CD4-positive, alpha-beta T cell (primary cell): ENCODE data around the gene PHF13. TPM values are rescaled to one million over a fixed set of nuclear protein-coding genes. Genes with fewer than 3 reads are reported as not detected.

ENCODE experiments used
- ATAC-seq: fragments of 200-7000 bp; cut with Tn5 transposase; one replicate; pipeline ENCODE4 v1.10.0; 2022; ENCODE audit warnings: mild to moderate bottlenecking; ENCODE audit not compliant: poor library complexity
- CTCF ChIA-PET: fragments of 350-600 bp; sonication (Branson Sonifier 250); formaldehyde crosslinking; loops from one replicate; lab custom pipeline; 2021; ENCODE audit warnings: antibody characterized with exemption, inconsistent platforms; lab: Charles Lee
- POLR2A ChIA-PET: fragments of 350-600 bp; sonication (Branson Sonifier 250); formaldehyde crosslinking; loops from one replicate; lab custom pipeline; 2021; ENCODE audit warnings: antibody characterized with exemption, inconsistent platforms; lab: Charles Lee
- DNase-seq, 14 experiments: peaks; one replicate each; pipeline ENCODE4 v3.0.0-alpha.2; 2013 to 2020; ENCODE audit warnings: mixed read lengths in 2 of 14
- H3K27ac ChIP-seq, 2 donors: one replicate each; pipeline versions ENCODE4 v1.5.1 to v1.7.0; 2013; ENCODE audit warnings: low read length in 2 of 2, low read depth in 1 of 2, mild to moderate bottlenecking in 1 of 2
- H3K27me3 ChIP-seq, 2 experiments: 1 replicate in 1 of 2; 2 replicates in 1 of 2; pipeline versions ENCODE4 v1.6.1 to v1.7.0; 2013; ENCODE audit warnings: low read length in 2 of 2, control low read depth in 1 of 2, mild to moderate bottlenecking in 1 of 2, moderate library complexity in 1 of 2; ENCODE audit not compliant: insufficient read depth in 2 of 2, control insufficient read depth in 1 of 2
- H3K36me3 ChIP-seq: one replicate; pipeline ENCODE4 v1.6.1; 2013; ENCODE audit warnings: low read length, control low read depth; ENCODE audit not compliant: insufficient read depth
- H3K4me1 ChIP-seq: one replicate; pipeline ENCODE4 v1.6.1; 2013; ENCODE audit warnings: low read length, control low read depth; ENCODE audit not compliant: insufficient read depth
- H3K4me3 ChIP-seq: one replicate; pipeline ENCODE4 v1.5.1; 2013; ENCODE audit warnings: mild to moderate bottlenecking, low read length, moderate library complexity
- H3K9me3 ChIP-seq, 2 experiments: 1 replicate in 1 of 2; 2 replicates in 1 of 2; pipeline versions ENCODE4 v1.6.1 to v1.7.0; 2013; ENCODE audit warnings: low read length in 2 of 2, mild to moderate bottlenecking in 2 of 2, control low read depth in 1 of 2, moderate library complexity in 1 of 2; ENCODE audit not compliant: control insufficient read depth in 1 of 2, insufficient read depth in 1 of 2
- H3K27ac Mint-ChIP-seq: one replicate; pipeline ENCODE4 v1.8.0; 2020; ENCODE audit warnings: mixed read lengths
- H3K27me3 Mint-ChIP-seq: one replicate; pipeline ENCODE4 v1.8.0; 2021; ENCODE audit warnings: mixed read lengths
- H3K36me3 Mint-ChIP-seq: one replicate; pipeline ENCODE4 v1.8.0; 2021; ENCODE audit warnings: low read depth, mixed read lengths
- H3K4me1 Mint-ChIP-seq: one replicate; pipeline ENCODE4 v1.8.0; 2021; ENCODE audit warnings: low read depth, mixed read lengths
- H3K4me3 Mint-ChIP-seq: one replicate; pipeline ENCODE4 v1.8.0; 2020; ENCODE audit warnings: mild to moderate bottlenecking, mixed read lengths
- H3K9me3 Mint-ChIP-seq: one replicate; pipeline ENCODE4 v1.8.0; 2020; ENCODE audit warnings: mixed read lengths
- intact Hi-C, 2 experiments: fragments of 100-400 bp; cut with DNase I in 1 of 2; cut with micrococcal nuclease in 1 of 2; formaldehyde crosslinking; loops; one replicate each; pipeline versions ENCODE4 v1.15.1 to v1.9.0; 2023 to 2025; cut with DNase I, micrococcal nuclease
- total RNA-seq, 174 experiments: library from RNA in 2 of 174; stranded (reverse) in 2 of 174; gene quantifications; one replicate each; pipeline ENCODE4 v1.2.3 and lab custom pipeline; 2021 to 2026
- TF ChIP-seq, protein P1 (sequence below): fragments of 200-600 bp; IDR thresholded peaks from one replicate; pipeline ENCODE4 v1.8.0; 2022; ENCODE audit warnings: antibody characterized with exemption, mild to moderate bottlenecking

Gene PHF13
- total RNA-seq, 2 experiments from 2014 or later: 4.0 to 4.9 TPM

GRCh38 chr1:6580593-6581409 is 32.7 kb upstream of the PHF13 start:
- Histone ChIP-seq H3K9me3 (no peaks in the 10 kb centered on the region), H3K27me3 (no peaks in the 10 kb centered on the region), H3K4me1 (peaks cover 45% of the 10 kb centered on the region), H3K27ac (peak overlapping the region; percentile 79 to 82), H3K36me3 (peaks cover 7% of the 10 kb centered on the region), H3K4me3 (peak overlapping the region; percentile 87)
- peaks cover 41% of the 10 kb centered on the region for H3K4me1 Mint-ChIP-seq
- H3K9me3 Mint-ChIP-seq: no peaks in the 10 kb centered on the region
- no peaks in the 10 kb centered on the region for H3K27me3 Mint-ChIP-seq
- peaks cover 16% of the 10 kb centered on the region for H3K36me3 Mint-ChIP-seq
- intact Hi-C loops: loop anchor here in 1 of 2 experiments (1.0 kb wide), 1 partner anchor 20 kb away; no protein-coding TSS in a partner anchor
- POLR2A ChIA-PET: interaction anchor here (0.7 to 7.2 kb wide), 6 partner anchors 9 to 381 kb away, joined by 3 to 139 read pairs (median 5); partner anchors contain the start of genes KLHL21 and RPL22
- peak overlapping the region; percentile 93 for H3K27ac Mint-ChIP-seq
- ATAC-seq (no peak), DNase-seq (peak in 1 of 14 experiments; percentile 26)
- H3K4me3 Mint-ChIP-seq: peak overlapping the region; percentile 98
- CTCF ChIA-PET: interaction anchor here (1.0 to 1.5 kb wide), 2 partner anchors 27 to 53 kb away, joined by 3 to 7 read pairs; partner anchors contain the start of genes NOL9 and TAS1R1
- TF ChIP-seq, protein P1, sequence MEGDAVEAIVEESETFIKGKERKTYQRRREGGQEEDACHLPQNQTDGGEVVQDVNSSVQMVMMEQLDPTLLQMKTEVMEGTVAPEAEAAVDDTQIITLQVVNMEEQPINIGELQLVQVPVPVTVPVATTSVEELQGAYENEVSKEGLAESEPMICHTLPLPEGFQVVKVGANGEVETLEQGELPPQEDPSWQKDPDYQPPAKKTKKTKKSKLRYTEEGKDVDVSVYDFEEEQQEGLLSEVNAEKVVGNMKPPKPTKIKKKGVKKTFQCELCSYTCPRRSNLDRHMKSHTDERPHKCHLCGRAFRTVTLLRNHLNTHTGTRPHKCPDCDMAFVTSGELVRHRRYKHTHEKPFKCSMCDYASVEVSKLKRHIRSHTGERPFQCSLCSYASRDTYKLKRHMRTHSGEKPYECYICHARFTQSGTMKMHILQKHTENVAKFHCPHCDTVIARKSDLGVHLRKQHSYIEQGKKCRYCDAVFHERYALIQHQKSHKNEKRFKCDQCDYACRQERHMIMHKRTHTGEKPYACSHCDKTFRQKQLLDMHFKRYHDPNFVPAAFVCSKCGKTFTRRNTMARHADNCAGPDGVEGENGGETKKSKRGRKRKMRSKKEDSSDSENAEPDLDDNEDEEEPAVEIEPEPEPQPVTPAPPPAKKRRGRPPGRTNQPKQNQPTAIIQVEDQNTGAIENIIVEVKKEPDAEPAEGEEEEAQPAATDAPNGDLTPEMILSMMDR: no peak

GRCh38 chr1:6581561-6582305 is 31.8 kb upstream of the PHF13 start:
- Histone ChIP-seq H3K4me3 (no peak overlapping the region), H3K4me1 (peaks cover 46% of the 10 kb centered on the region), H3K9me3 (no peaks in the 10 kb centered on the region), H3K36me3 (peaks cover 10% of the 10 kb centered on the region), H3K27me3 (no peaks in the 10 kb centered on the region), H3K27ac (peak overlapping the region in 1 of 2 donors; percentile 34)
- DNase-seq (peak in 2 of 14 experiments; percentile 56 to 63), ATAC-seq (no peak)
- POLR2A ChIA-PET: interaction anchor here (0.7 to 7.2 kb wide), 3 partner anchors 19 to 382 kb away, joined by 3 to 139 read pairs (median 3); partner anchors contain the start of genes KLHL21 and RPL22
- Mint-ChIP-seq H3K9me3 (no peaks in the 10 kb centered on the region), H3K27ac (peak overlapping the region; percentile 93), H3K4me3 (peak overlapping the region; percentile 98), H3K36me3 (peaks cover 16% of the 10 kb centered on the region), H3K27me3 (no peaks in the 10 kb centered on the region), H3K4me1 (peaks cover 43% of the 10 kb centered on the region)
- CTCF ChIA-PET: interaction anchor here (1.5 to 1.8 kb wide), 2 partner anchors 20 to 28 kb away, joined by 4 to 7 read pairs; partner anchors contain the start of genes NOL9 and TAS1R1
- TF ChIP-seq, protein P1: no peak
- intact Hi-C loops: no loop called here

DNA sequence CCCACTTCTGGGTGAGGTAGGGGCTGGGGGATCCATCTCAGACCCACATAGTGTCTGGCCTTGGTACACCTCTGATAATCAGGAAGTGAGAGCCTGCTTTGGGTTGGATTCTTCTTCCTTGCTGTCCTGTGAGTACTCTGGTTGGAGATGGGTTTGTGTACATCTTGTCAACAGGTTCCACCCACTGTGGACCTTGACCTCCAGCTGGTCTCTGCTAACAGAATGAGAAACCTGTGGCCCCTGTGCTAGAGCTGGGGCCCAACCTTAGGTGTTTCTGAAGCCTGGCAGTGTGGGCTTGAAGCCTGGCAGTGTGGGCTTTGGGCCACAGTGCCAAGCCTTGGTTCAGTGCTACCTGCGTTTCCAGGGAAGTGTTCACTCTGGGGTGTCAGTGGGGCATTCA is 31.2 kb upstream of the PHF13 start:
- intact Hi-C loops: no loop called here
- ATAC-seq (no peak), DNase-seq (no peak)
- ChIA-PET POLR2A (interaction anchor here (7.2 kb wide), 1 partner anchor 20 kb away, joined by 139 read pairs; the partner anchor contains the start of gene KLHL21), CTCF (interaction anchor here (1.8 kb wide), 1 partner anchor 19 kb away, joined by 4 read pairs; no protein-coding TSS in a partner anchor)
- Mint-ChIP-seq H3K27ac (peak overlapping the region; percentile 93), H3K36me3 (peaks cover 16% of the 10 kb centered on the region), H3K4me3 (peak overlapping the region; percentile 98), H3K9me3 (no peaks in the 10 kb centered on the region), H3K27me3 (no peaks in the 10 kb centered on the region), H3K4me1 (peaks cover 49% of the 10 kb centered on the region)
- H3K27ac ChIP-seq: peak overlapping the region in 1 of 2 donors; percentile 34
- peaks cover 52% of the 10 kb centered on the region for H3K4me1 ChIP-seq
- H3K36me3 ChIP-seq: peaks cover 10% of the 10 kb centered on the region
- H3K4me3 ChIP-seq: no peak overlapping the region
- no peaks in the 10 kb centered on the region for H3K27me3 ChIP-seq
- H3K9me3 ChIP-seq: no peaks in the 10 kb centered on the region
- TF ChIP-seq, protein P1: no peak
